Measurements from ENCODE around the gene RHOBTB3.
"Not testable (repeated sequence)": the region's sequence is repeated elsewhere in the genome, so short reads cannot be mapped to it uniquely, and the experiment has no call there.

RHOBTB3 gene

DNA sequence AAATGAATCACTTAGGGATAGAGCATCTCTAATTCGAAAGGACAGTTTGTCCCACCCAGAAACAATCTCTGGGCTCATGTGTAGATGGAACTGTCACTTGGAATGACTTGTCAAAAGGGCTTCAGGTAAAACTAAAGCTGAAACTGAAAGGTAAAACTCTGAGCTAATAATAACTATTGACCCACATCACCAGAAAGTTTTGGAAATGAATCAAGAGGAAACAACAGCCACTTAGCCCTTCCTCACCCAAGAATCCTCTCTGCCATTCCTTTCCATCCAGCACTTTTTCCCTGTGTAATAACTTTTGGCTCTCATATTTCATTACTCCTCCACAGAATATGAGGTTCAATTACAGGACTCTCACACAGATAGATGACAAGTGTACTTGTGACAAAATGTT, 105.4 kb downstream of the RHOBTB3 start:
- DNase-seq, result no peak
- Histone ChIP-seq H3K27me3 (no peaks in the 10 kb centered on the region), H3K9me3 (no peaks in the 10 kb centered on the region), H3K4me3 (ENCODE audit: low read depth, low read length) (no peak overlapping the region), H3K4me1 (no peaks in the 10 kb centered on the region), H3K36me3 (no peaks in the 10 kb centered on the region)
- TF ChIP-seq, protein P1, sequence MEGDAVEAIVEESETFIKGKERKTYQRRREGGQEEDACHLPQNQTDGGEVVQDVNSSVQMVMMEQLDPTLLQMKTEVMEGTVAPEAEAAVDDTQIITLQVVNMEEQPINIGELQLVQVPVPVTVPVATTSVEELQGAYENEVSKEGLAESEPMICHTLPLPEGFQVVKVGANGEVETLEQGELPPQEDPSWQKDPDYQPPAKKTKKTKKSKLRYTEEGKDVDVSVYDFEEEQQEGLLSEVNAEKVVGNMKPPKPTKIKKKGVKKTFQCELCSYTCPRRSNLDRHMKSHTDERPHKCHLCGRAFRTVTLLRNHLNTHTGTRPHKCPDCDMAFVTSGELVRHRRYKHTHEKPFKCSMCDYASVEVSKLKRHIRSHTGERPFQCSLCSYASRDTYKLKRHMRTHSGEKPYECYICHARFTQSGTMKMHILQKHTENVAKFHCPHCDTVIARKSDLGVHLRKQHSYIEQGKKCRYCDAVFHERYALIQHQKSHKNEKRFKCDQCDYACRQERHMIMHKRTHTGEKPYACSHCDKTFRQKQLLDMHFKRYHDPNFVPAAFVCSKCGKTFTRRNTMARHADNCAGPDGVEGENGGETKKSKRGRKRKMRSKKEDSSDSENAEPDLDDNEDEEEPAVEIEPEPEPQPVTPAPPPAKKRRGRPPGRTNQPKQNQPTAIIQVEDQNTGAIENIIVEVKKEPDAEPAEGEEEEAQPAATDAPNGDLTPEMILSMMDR (IDR thresholded peaks at IDR 0.05; ENCODE audit: low read depth, low read length), result no peak

DNA sequence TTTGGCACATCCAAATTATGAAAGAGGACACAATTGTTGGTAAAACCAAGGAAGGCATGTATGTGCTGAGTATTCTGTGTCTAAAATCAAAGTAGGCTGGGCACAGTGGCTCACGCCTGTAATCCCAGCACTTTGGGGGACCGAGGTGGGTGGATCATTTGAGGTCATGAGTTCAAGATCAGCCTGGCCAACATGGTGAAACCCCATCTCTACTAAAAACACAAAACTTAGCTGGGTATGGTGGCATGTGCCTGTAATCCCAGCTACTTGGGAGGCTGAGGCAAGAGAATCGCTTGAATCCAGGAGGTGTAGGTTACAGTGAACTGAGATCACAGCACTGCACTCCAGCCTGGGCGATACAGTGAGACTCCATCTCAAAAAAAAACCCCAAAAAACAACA, 105.8 kb downstream of the RHOBTB3 start:
- not testable (repeated sequence) for H3K27me3 ChIP-seq, H3K4me1 ChIP-seq, H3K9me3 ChIP-seq

DNA sequence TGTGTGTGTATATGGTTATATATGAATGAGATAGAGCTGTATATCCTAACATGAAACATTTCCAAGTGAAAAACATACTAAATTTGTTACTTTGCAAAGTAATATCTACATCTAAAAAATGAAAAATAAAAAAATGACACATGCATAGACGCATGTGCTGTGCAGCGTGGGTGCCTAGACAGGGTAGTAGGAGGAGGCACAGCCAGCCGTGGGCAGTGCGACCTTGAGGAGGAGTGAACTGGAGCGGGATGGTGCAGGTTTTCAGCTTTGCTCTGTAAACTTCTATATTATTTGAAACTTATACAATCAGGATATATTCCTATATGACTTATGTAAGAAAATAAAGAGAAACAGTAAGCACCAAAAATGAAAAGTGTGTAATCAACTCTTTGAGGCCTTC, 106.4 kb downstream of the RHOBTB3 start:
- Histone ChIP-seq H3K36me3 (no peaks in the 10 kb centered on the region), H3K9me3 (no peaks in the 10 kb centered on the region), H3K4me1 (no peaks in the 10 kb centered on the region), H3K27me3 (no peaks in the 10 kb centered on the region), H3K4me3 (ENCODE audit: low read depth, low read length) (no peak overlapping the region)
- TF ChIP-seq, protein P1 (IDR thresholded peaks at IDR 0.05; ENCODE audit: low read depth, low read length), result no peak
- no peak for DNase-seq

More for the DNA sequence above, 105.8 kb downstream of the RHOBTB3 start:
- not testable (repeated sequence) for H3K4me3 ChIP-seq (ENCODE audit: low read depth, low read length); H3K36me3 ChIP-seq; DNase-seq

DNA sequence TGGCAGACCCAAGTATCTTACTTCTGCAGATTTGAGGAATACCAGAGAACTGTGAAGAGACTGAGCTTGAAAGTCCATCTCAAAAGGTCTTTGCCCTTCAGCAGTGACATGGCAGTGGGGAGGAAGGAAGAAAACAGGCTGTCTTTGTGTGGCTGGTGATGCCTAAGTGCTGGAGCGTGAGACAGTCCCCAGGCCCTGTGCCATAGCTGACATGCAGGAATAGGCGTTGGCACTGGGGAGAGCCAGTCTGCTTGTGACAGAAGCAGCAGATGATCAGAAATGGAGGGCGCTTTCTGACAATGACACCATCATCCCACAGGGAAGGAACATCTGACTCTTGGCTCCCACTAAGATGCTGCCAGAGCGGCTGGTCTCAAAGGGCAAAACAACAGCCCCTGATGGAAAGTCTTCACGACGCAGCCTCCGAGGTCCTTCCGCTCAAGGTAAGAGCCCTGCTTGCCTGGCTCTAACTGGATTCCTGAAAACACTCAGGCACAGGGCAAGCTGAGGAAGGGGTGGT, 106.9 kb downstream of the RHOBTB3 start:
- Histone ChIP-seq H3K4me1 (no peaks in the 10 kb centered on the region), H3K4me3 (ENCODE audit: low read depth, low read length) (no peak overlapping the region), H3K27me3 (no peaks in the 10 kb centered on the region), H3K36me3 (no peaks in the 10 kb centered on the region), H3K9me3 (no peaks in the 10 kb centered on the region)
- no peak for DNase-seq
- TF ChIP-seq, protein P1 (IDR thresholded peaks at IDR 0.05; ENCODE audit: low read depth, low read length), result no peak

DNA sequence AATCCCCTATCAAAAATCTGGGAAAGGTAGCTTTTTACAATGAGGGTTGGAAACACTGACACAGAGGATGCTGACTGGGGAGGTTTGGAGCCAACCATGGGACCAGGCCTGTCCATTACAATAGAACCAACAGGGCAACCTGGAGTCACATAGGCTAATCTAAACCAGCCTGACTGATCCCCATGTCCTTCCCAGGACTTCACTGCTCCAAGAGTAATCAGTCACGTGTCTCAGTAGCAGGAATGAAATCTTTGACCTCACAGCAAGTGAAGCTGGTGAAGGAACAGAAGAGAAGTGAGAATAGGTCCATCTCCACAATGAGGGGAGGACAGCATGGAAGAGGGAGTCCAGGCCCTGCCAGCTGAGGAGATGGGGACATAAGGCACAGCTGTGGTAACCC, 107.4 kb downstream of the RHOBTB3 start:
- no peaks in the 10 kb centered on the region for H3K36me3 ChIP-seq
- TF ChIP-seq, protein P1 (IDR thresholded peaks at IDR 0.05; ENCODE audit: low read depth, low read length), result no peak
- no peak overlapping the region for H3K4me3 ChIP-seq (ENCODE audit: low read depth, low read length)
- H3K9me3 ChIP-seq, result no peaks in the 10 kb centered on the region
- no peak for DNase-seq
- H3K4me1 ChIP-seq, result no peaks in the 10 kb centered on the region
- no peaks in the 10 kb centered on the region for H3K27me3 ChIP-seq

DNA sequence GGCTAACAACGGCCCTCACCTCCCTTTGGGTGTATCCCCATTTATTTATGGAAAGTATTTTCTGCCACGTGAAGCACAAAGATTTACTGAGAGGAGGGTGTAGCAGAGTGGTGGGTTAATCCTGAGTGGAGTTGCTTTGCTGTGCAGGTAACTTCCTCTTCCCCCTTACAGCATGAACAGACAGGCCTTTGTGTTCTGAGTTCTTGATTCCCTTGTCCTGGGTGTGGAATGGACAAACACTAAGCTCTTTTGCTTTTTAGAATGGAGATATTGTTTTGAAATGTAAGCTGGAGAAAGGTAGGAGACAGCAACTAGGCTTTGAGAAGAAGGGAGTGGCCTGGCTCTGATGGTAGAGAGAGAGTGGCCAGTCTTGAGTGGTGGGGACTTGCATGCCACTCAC, 108.5 kb downstream of the RHOBTB3 start:
- no peak for DNase-seq
- Histone ChIP-seq H3K27me3 (no peaks in the 10 kb centered on the region), H3K4me3 (ENCODE audit: low read depth, low read length) (no peak overlapping the region), H3K9me3 (no peaks in the 10 kb centered on the region), H3K4me1 (no peaks in the 10 kb centered on the region), H3K36me3 (no peaks in the 10 kb centered on the region)
- TF ChIP-seq, protein P1 (IDR thresholded peaks at IDR 0.05; ENCODE audit: low read depth, low read length), result no peak
